Activated CD8-positive, alpha-beta memory T cell treated with anti-CD3 and anti-CD28 coated beads, Interleukin-2, amount 50 U/mL, for 24 hours (primary cell): ENCODE results near the gene SPATA46.

Experiments used
- DNase-seq: peaks from one replicate; pipeline ENCODE4 v3.0.0-alpha.2; 2020; ENCODE audit errors: extremely low read depth

SPATA46 gene

DNA sequence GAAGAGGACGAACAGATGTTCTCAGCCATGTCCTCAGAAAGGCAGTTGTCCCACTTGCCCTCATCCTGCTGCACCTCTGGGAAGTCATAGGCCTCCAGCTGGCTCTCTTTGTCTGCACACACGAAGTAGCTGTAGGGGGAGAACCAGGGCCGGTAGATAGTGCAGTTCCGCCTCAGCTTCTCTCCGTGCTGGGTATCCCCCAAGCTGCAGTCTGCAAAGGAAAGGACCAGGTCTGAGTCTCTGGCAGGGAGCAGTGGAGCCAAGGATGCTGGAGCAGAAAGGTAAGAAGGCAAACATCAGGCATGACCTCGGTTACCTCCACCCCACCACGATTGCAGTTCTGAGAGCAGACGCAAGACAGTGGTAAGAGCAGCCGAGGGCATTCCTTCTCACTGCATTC lies 2.2 kb downstream of the SPATA46 start:
- DNase-seq: no peak

DNA sequence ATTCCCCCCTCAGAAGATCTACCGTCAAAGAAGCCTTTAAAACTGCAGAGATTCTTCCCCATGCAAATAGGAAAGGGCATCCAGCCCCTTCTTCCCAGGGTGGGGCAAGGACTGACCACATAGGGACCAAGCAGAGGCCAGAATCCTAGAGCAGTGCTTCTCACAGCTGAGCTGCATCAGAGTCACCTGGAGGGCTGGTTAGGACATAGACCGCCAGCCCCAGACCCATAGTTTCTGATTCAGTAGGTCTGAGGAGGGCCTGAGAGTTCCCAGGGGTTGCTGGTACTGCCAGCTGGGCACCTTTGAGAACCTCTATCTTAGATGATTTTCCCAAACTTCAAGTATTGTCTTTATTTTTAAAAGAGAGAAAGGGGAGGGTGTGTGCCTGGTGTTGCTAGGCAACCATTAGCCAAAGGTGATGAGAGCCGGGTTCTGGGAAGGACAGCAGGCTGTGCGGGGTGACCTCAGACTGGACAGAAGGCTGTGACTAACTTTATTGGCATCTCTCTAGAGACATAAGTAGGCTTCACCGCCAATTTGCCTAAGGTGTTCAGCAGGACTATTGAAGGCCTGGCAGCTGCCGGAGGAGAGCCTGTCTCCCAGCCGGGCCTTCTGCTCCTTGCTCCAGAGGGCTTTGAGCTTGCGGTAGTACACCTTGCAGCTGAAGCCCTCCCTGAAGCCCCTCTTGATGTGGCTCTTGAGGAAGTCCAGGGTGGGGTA lies 3.0 kb downstream of the SPATA46 start:
- DNase-seq: no peak

DNA sequence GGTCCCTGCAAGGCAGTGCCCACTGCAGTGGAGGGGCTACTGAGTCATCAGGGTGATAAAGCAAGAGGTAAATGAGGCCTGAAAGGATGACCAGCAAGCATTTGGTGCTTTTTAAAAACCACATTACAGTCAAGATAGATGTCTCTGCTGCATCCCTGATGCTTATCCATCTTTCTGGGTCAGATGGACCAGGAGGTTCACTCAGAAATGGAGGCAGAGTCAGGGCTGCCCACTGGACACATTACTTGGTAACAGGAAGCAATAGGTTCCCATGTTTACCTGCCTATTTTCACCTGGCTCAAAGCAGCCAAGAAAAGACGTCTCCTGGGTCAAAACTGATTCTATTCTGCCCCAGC lies 3.6 kb downstream of the SPATA46 start:
- no peak for DNase-seq

DNA sequence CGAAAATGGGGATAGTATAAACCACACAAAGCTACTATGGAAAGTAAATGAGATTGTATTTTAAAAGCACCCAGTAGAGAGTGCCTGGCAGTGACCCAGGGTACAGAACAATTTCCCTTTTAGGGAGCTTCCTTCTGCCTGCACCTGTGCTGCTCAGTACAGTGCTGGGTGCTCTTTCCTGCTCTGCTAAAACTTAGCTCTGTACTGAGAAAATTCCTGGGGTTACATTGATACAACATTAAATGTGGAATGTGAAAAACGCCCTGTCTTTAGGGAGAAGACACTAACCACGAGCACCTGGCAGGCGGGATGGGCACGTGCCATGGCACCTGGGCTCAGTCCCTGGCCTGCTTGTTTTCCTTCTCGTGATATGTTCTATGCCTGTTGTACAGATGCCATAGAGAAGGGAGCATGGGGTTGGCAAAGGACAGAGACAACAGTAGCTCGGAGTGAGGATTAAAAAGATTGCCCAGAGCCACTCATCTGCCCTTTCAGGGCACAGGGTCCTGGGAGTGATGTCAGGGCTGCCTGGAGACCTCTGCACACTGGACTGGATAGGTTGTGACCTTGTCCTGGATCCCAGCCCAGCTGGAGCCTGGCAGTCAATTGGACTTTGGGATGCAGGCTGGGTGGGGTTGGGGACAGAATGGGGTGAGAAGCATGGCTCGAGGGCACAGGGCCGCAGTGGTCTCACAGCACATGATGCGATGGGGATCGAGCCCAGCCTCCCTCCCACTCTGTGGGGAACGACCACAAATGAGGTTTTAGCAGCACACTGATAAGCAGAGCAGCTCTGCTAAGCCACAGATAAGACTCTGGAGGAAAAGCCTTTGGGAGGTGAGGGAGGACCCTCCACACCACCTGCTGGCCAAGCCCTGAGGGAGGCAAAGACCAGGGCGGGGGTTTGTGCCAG lies 4.2 kb downstream of the SPATA46 start:
- no peak for DNase-seq

DNA sequence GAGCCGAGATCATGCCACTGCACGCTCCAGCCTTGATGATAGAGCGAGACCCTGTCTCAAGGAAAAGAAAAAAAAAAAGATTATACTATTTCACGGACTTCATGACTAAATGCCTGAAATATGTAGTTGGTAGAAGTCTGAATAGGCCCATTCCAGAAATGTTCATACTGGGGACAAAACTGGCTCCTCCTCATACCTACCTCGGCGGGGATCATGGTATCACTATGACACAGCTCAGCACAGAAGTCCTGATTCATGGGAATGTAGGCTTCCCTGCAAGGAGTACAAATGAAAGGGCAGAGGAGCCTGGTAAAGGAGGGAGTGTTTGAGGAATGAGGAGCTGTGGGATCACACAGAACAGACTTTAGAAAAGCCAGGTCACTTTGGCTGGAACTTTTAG lies 5.0 kb downstream of the SPATA46 start:
- DNase-seq: no peak

DNA sequence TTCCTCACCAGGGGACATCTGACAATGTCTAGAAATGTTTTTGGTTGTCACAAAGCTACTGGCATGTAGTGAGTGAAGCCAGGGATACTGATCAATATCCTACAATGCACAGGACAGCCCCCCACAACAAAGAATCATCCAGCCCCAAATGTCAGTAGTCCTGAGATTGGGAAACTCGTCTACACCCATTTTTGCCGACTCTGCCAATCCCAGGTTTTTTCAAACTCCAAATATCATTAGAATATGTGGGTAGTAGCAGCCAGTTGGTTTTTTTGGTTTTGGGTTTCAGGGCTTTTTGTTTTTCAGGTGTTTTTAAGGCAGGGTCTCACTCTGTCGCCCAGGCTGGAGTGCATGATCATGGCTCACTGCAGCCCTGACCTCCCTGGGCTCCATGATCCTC lies 5.9 kb downstream of the SPATA46 start:
- no peak for DNase-seq

DNA sequence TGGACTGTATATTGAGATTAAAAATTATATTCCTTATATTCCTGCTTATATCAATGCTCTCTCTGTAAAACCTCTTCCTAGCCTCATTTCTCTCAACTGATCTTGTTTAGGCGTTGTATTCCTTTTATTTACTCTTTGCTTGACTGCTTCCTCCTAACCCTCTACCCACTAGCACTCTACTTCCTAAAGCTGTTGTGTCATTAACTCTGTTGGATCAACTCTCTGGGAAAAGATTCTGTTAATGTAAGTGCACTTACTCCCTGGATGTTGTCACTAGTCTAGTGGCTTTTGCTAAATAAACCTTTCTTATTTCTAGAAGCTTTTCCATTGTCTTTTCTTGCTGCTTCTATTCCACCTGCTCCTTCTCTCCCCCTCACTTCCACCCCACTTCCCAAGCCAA lies 6.5 kb downstream of the SPATA46 start:
- no peak for DNase-seq

DNA sequence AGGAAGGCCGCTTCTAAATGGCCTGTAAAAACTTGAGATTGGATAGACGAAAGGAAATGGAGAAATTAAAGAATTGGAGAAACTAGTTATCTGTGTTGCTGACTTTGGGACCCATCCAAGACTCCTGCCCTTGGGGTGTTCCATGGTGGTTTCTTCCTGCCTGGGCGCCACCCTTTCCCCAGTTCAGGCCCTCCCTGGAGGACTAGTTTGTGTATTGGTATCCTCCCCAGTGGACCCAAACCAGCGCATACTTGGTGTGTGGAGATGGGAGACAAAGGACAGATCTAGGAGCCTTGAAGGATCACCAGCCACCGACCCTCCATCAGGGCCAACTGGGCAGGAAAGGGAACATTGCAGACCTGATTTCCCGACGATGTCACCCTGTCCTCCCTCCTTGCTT lies 7.1 kb downstream of the SPATA46 start:
- no peak for DNase-seq

DNA sequence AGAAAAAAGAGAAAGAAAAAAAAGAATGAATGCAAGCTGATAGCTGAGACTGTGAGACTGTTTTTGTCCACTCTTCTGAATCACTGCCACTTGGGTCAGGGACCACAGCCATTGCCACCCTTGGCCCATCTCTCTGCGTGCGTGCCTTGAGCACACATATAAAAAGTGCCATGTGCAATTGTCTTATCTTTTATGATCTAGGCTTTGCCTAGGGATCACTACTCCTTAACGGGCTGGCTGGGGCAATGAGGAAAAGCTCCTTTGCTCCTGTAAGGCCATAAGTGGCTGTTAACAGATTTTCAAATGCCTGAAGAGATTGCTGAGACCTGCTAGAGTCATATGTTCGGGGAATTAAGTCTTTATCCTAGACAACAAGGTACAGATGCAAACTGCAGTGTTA lies 8.2 kb downstream of the SPATA46 start:
- no peak for DNase-seq

DNA sequence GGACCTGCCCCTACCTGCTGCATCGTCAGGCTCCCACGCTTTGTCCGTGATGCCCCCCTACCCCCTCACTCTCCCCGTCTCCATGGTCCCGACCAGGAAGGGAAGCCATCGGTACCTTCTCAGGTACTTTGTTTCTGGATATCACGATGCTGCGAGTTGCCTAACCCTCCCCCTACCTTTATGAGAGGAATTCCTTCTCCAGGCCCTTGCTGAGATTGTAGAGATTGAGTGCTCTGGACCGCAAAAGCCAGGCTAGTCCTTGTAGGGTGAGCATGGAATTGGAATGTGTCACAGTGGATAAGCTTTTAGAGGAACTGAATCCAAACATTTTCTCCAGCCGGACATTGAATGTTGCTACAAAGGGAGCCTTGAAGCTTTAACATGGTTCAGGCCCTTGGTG lies 8.9 kb downstream of the SPATA46 start:
- no peak for DNase-seq

DNA sequence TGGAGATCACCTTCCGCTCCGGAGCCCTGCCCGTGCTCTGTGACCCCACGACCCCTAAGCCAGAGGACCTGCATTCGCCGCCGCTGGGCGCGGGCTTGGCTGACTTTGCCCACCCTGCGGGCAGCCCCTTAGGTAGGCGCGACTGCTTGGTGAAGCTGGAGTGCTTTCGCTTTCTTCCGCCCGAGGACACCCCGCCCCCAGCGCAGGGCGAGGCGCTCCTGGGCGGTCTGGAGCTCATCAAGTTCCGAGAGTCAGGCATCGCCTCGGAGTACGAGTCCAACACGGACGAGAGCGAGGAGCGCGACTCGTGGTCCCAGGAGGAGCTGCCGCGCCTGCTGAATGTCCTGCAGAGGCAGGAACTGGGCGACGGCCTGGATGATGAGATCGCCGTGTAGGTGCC lies 9.6 kb downstream of the SPATA46 start:
- DNase-seq: no peak

DNA sequence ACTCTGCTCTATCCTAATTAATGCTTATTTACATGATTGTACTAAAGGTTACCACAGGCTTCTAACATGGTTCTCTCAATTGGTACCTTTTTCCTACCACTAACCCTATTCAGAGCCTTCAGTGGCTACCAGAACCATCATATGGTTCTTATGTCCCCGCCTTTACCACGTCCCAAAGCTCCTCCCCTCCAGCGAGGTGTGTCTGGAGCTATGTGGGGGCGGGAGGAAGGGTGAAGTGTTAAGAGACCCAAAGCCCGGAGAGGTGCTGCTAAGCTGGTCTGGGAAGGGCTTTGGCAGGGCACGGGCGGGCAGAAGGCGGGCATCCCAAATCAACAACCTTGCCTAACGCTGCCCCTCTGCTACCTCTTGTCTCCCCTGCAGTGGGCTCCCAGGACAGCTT lies 10.0 kb downstream of the SPATA46 start:
- no peak for DNase-seq

DNA sequence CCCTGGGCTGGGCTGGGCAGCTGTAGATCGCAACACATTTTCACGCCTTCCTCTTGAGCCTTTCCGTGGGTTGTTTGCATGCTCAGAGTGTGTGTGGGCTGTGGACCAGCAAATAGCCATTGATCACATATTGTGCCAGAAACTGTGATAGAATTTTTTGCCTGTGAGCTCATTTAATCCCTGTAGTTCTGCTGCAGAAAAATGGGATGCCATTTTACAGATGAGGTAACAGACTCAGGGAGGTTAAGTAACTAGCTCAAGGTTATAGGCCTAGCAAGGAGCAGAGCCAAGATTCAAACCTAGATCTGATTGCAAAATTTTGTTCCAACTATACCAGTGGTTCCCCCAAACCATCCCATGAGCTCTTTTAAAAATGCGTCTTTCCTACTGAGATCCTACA lies 10.5 kb downstream of the SPATA46 start:
- no peak for DNase-seq

DNA sequence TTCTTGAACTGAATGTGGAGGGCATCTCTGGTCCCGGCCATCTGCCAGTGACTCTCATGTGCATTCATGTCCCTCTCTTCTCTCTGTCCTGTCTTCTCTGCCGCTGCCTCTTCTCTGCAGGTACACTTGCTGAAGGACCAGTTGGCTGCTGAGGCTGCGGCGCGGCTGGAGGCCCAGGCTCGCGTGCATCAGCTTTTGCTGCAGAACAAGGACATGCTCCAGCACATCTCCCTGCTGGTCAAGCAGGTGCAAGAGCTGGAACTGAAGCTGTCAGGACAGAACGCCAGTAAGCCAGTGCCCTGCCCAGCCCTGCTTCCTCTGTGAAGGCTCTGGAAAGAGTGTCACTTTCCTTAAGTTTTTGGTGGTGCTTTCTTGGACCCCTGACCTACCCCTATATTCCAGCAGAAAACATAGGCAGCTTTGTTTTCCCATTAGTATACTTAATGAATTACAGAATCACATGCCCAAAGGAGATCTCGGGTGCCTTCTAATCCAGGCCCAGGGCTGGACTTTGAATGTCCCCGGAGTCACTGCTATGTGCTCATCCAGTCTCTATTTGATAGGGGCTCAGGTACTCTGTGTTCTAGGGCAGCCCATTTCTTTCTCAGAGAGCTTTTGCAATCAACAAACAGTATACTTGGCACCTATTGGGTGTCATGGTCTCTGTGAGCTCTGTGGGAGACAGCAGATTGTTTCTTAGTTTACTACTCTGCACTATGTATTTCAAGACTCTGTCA lies 11.2 kb downstream of the SPATA46 start:
- DNase-seq: no peak

DNA sequence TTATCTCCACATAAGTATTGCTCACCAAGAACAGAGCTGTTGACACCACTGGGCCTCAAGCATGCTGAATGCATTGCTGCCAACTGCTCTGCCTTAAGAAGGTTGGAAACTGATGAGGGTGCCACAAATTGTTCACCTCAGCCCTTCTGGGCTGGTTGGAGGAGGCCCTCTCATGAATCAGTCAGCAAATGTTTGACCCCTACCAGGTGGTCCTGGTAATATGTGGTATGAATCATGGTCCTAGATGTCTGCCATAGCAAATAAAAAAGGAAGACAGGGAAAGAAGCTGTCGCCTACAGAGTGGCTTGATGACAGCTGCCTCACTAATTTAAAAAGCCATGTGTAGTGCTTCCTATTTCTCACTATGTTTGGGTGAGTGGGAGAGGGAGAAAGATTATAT lies 12.2 kb downstream of the SPATA46 start:
- no peak for DNase-seq

DNA sequence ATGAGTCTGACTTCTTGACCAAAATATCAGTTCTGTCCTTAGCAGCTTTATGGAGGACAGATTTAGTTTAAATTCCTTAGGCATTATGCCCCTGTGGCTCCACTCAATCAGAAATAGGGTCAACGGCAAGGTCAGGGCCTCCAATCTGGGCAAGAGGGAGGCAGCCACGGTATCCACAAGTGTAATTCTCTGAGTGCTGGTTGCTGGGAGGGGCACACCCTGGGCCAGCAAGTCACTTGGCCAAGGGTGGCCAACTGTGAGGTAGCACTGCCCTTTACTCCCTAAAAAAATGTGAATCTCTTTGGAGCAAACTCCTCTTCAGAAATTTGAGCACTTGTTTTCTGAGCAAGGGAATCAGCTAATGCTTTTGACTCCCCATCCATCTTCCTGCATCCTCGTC lies 12.8 kb downstream of the SPATA46 start:
- no peak for DNase-seq

DNA sequence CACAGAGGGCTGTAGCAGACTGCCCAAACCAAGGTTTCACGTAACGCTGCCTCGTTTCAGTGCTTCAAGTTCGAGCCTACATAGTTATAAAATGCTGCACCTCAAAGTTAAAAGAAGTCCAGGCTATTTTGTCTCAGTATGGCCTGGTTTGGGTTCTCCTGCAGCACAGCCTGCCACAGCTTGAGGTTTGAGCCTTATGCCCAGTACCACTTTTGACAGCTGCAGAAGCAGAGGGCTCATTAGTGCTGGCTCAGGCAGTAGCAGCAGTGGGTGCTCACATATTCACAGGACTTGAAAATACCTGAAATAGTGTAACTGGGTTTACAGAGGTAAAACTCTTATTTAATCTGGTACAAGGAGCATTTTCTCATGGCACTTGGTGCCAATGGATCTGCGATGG lies 15.3 kb downstream of the SPATA46 start:
- DNase-seq: no peak

DNA sequence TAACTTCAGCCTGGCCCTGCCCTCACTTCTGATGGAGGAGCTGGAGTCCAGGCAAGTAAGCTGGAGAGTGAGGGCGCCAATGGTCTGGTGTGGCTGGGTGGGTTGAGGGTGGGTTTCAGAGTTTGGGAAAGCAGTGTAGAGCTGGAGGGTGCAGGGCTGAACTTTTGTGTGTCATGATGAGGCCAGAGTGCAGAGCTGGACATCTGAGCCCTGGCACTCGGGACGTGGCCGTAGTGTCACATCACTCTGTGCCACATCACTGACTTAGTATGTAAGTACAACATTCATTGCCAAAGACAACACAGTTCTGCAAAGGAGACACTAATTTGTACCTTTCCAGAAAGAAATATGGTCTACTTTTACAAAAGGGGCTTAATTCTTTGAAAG lies 15.8 kb downstream of the SPATA46 start:
- DNase-seq: no peak

DNA sequence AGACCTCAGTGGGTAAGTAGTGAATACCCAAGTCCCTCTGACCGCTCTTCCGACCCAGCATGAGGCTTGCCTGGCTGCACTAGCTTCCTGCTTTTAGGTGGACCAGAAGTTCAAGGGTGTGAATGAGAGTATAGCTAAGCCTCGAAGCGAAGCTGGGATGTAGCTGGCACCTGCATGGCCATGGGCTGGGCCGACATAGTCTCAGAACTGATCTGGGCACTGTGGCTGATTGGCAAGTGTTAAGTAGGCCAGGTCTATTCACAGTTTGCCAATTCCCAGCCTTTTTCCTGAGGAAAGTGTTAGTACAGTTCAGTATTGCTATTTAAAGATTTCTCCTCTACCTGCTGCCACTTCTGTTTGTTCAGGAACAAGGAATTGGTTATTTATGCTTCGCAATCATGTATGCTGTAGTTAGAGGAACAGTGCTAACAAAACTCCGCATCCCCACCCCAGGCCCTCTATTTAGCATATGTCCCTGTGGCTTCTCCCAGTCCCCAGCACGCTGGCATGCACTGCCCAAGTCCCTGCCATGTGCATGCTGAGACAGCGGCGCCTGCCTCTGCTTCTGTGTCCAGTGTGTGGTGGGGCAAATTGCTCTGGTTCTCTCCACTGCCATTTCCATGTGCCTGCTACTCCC lies 16.3 kb downstream of the SPATA46 start:
- no peak for DNase-seq

DNA sequence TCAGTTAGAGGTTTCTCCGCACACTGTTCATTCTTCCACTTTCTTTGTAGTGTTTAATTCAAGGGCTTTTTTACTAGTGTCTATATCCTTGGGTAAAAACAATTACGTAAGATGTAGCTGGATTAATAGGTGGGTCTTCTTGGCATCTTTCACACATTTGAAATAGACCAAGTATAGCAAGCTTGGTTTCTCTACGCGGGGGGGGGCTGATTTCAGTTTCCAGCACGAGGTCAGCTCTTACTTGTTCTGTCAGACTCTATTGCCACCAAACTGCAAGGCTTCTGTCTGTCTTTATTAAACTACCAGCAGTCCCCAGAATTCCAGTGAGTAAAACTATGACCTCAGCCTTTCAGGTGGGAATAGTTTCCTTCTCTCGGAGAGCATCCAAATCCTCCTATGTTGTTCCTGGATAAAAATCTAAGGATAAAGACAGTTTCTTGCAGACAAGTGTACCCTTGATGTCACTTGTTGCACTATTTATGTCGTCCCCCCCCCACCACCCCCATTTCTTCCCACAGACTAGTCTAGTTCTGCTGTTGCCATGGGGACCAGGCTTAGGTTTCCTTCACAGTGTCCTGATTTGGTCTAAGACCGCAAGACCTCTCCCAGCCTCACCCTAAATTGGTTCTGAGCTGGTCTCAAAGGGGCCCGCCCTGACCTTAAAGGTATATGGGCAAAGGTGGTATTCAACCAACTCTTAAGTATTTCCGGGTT lies 17.0 kb downstream of the SPATA46 start:
- DNase-seq: no peak

DNA sequence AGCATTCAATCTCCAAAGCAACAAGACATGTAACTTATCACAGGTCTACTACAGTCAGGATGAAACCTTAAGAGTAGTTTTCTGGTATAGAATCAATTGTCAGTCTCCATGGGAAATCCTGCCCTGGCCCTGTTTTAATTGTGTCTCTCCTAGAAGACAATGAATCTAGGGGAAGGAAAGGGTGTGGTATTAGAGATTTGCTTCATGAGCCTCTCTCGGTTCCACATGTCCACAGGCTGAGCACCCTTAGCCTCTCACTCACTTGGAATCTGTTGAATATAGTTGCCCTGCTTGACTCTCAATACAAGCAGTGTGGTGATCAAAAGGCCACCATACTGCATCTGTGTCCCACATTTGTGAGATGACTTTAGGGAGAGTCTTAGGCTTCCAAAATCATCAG lies 17.7 kb downstream of the SPATA46 start:
- DNase-seq: no peak
